Measurements from ENCODE around the gene CTBP2. TPM values are rescaled to one million over a fixed set of nuclear protein-coding genes. Genes with fewer than 3 reads are reported as not detected.

CTBP2 gene
- total and polyA plus RNA-seq, 10 of the 15 experiments (the other 5 are each of a cell fraction or from before 2014, with no cell fraction given), result 0.02 to 0.72 (median 0.06) TPM; not detected in 2

DNA sequence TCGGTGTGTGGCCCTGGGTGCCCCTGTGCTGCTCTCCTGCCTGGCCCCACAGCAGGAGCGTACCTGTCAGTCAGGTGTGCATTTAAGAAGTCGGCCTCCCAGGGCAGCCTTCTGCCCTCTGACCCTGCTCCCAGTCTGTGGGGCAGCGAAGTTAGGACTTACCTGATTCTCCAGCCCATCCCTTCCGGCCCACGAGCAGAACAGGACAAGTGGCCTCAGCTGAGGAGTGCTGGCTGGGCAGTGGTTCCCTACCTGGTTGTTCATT lies 24.7 kb downstream of the CTBP2 start:
- no peak for FAIRE-seq
- H3K79me2 ChIP-seq (ENCODE audit: control insufficient read depth, insufficient read depth, low read length), result no peaks in the 10 kb centered on the region

DNA sequence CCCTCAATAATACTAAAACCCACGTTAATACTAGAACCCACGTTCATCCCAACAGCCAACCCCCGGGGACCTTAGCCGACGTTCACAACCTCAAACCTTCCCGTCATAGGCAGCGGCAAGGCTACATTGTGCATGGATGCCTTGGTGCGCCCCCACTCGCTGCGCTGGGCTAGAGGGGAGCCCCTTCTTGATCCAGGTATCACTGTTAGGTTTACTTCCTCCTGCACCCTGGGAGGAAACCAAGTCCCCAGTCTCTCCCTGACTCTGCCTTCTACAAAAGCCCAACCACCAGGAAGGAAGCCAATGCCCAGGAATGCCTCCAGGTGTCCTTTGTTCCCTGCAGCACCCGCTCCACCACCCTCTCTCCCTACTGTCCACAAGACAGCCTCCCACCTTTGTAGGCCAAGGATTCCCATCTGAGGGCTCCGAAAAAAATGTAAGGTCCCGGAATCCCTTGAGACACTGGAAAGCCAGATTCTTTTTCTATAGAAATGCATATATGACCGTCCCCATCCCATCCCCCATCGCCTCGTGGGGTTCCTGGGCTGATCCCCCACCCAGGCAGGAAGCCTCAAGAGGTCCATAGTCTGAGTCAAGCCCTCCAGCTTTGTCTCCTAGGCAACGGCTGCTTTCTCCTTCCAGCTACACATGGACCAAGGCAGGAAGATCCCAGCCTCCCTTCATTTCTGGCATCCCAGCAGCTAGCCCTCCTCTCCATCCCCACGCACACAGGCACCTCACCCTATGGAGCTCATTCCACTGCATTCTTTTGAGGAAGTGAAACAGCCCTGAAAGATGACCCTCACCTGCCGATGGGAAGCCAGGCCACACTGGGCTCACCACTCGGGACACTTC lies 25.2 kb downstream of the CTBP2 start:
- ChIA-PET RAD21 (ENCODE audit: unreplicated experiment) (no interaction called here), POLR2A (no interaction called here), SMC1A (ENCODE audit: uncharacterized antibody, unreplicated experiment) (no interaction called here), CTCF (no interaction called here)
- Histone ChIP-seq H3K9me3 (replicated peaks; ENCODE audit: control insufficient read depth, insufficient read depth, low read length) (no peaks in the 10 kb centered on the region), H3K79me2 (ENCODE audit: control insufficient read depth, insufficient read depth, low read length) (no peaks in the 10 kb centered on the region), H3K4me2 (ENCODE audit: control insufficient read depth, insufficient read depth) (no peak overlapping the region), H4K20me1 (ENCODE audit: control insufficient read depth, insufficient read depth) (no peaks in the 10 kb centered on the region), H3K4me1 (ENCODE audit: control insufficient read depth, insufficient read depth, low read length) (no peaks in the 10 kb centered on the region), H3K27me3 (replicated peaks in 1 of 2; ENCODE audit: control insufficient read depth in 2 of 2, insufficient read depth in 2 of 2, low read length in 1 of 2) (peaks cover 0 to 4% of the 10 kb centered on the region in 2 experiments; a peak in 1 of 4 replicates), H2AFZ (ENCODE audit: control insufficient read depth, low read depth, low read length) (no peak overlapping the region), H3K27ac (ENCODE audit: control insufficient read depth, insufficient read depth) (no peak overlapping the region), H3K4me3 (no peak overlapping the region), H3K9ac (ENCODE audit: control insufficient read depth, insufficient read depth, low read length) (no peak overlapping the region), H3K36me3 (ENCODE audit: control insufficient read depth in 2 of 2, insufficient read depth in 2 of 2, low read length in 1 of 2) (no peaks in the 10 kb centered on the region)
- ATAC-seq (no peak), DNase-seq (ENCODE audit: low read depth, low spot score) (no peak), FAIRE-seq (no peak)
- BruUV-seq (replicated peaks), result no TSS peak
- intact Hi-C loops (cut with micrococcal nuclease; ENCODE audit: unreplicated experiment) (no loop called here), in situ Hi-C loops (cut with MboI) (no loop called here)
- WGBS (ENCODE audit: insufficient coverage, insufficient replicate concordance, low lambda C conversion rate, missing lambda C conversion rate), result 36% methylated on average over 20 of the region's 20 CpGs
- no peak for TF ChIP-seq RAD21 (IDR thresholded peaks at IDR 0.05; ENCODE audit: insufficient read depth, low read depth, low read length)
- TF ChIP-seq, protein P1, sequence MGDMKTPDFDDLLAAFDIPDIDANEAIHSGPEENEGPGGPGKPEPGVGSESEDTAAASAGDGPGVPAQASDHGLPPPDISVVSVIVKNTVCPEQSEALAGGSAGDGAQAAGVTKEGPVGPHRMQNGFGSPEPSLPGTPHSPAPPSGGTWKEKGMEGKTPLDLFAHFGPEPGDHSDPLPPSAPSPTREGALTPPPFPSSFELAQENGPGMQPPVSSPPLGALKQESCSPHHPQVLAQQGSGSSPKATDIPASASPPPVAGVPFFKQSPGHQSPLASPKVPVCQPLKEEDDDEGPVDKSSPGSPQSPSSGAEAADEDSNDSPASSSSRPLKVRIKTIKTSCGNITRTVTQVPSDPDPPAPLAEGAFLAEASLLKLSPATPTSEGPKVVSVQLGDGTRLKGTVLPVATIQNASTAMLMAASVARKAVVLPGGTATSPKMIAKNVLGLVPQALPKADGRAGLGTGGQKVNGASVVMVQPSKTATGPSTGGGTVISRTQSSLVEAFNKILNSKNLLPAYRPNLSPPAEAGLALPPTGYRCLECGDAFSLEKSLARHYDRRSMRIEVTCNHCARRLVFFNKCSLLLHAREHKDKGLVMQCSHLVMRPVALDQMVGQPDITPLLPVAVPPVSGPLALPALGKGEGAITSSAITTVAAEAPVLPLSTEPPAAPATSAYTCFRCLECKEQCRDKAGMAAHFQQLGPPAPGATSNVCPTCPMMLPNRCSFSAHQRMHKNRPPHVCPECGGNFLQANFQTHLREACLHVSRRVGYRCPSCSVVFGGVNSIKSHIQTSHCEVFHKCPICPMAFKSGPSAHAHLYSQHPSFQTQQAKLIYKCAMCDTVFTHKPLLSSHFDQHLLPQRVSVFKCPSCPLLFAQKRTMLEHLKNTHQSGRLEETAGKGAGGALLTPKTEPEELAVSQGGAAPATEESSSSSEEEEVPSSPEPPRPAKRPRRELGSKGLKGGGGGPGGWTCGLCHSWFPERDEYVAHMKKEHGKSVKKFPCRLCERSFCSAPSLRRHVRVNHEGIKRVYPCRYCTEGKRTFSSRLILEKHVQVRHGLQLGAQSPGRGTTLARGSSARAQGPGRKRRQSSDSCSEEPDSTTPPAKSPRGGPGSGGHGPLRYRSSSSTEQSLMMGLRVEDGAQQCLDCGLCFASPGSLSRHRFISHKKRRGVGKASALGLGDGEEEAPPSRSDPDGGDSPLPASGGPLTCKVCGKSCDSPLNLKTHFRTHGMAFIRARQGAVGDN (IDR thresholded peaks at IDR 0.05), result no peak
- peak; percentile 35; the same call in 1 of the 2 replicates for TF ChIP-seq SPI1 (IDR thresholded peaks at IDR 0.05; ENCODE audit: borderline replicate concordance, insufficient read depth, low read depth, low read length)
- TF ChIP-seq, protein P2, sequence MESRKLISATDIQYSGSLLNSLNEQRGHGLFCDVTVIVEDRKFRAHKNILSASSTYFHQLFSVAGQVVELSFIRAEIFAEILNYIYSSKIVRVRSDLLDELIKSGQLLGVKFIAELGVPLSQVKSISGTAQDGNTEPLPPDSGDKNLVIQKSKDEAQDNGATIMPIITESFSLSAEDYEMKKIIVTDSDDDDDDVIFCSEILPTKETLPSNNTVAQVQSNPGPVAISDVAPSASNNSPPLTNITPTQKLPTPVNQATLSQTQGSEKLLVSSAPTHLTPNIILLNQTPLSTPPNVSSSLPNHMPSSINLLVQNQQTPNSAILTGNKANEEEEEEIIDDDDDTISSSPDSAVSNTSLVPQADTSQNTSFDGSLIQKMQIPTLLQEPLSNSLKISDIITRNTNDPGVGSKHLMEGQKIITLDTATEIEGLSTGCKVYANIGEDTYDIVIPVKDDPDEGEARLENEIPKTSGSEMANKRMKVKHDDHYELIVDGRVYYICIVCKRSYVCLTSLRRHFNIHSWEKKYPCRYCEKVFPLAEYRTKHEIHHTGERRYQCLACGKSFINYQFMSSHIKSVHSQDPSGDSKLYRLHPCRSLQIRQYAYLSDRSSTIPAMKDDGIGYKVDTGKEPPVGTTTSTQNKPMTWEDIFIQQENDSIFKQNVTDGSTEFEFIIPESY (IDR thresholded peaks at IDR 0.05), result no peak
- no peak for TF ChIP-seq ZNF384 (IDR thresholded peaks at IDR 0.05; ENCODE audit: borderline replicate concordance, low read depth, low read length)
- no peak for TF ChIP-seq EZH2 (IDR thresholded peaks at IDR 0.05; ENCODE audit: borderline replicate concordance, control insufficient read depth, low read depth, low read length)

More for the DNA sequence above, 24.7 kb downstream of the CTBP2 start:
- BruUV-seq (replicated peaks), result no TSS peak
- POLR2A ChIA-PET, result no interaction called here
- in situ Hi-C loops (cut with MboI), result no loop called here
- H2AFZ ChIP-seq (ENCODE audit: control insufficient read depth, low read depth, low read length), result no peak overlapping the region
- no peak overlapping the region for H3K27ac ChIP-seq (ENCODE audit: control insufficient read depth, insufficient read depth)
- no peaks in the 10 kb centered on the region for H4K20me1 ChIP-seq (ENCODE audit: control insufficient read depth, insufficient read depth)
- no peak for TF ChIP-seq SIX5 (IDR thresholded peaks at IDR 0.05; ENCODE audit: low read depth, low read length, severe bottlenecking)
- no peak for TF ChIP-seq HDAC2 (IDR thresholded peaks at IDR 0.05)
- TF ChIP-seq EED (IDR thresholded peaks at IDR 0.05; ENCODE audit: low read depth), result no peak
- TF ChIP-seq KLF5 (IDR thresholded peaks at IDR 0.05; ENCODE audit: partially characterized antibody), result no peak
- no peak for TF ChIP-seq CBX3 (IDR thresholded peaks at IDR 0.05; ENCODE audit: borderline replicate concordance, low read depth)
- TF ChIP-seq MEF2A (IDR thresholded peaks at IDR 0.05; ENCODE audit: insufficient read depth, low read depth, low read length), result no peak
- TF ChIP-seq HDGF (IDR thresholded peaks at IDR 0.05), result no peak
- no peak for TF ChIP-seq ESRRA (IDR thresholded peaks at IDR 0.05; ENCODE audit: low read length)
- TF ChIP-seq BMI1 (IDR thresholded peaks at IDR 0.05; ENCODE audit: borderline replicate concordance), result no peak
- TF ChIP-seq RB1 (IDR thresholded peaks at IDR 0.05; ENCODE audit: borderline replicate concordance), result no peak
- TF ChIP-seq STAT3 (IDR thresholded peaks at IDR 0.05; ENCODE audit: low read depth, low read length), result no peak
- no peak for TF ChIP-seq TCF7 (IDR thresholded peaks at IDR 0.05; ENCODE audit: borderline replicate concordance)
- no peak for TF ChIP-seq RFX5 (IDR thresholded peaks at IDR 0.05; ENCODE audit: low read depth, low read length)
- DNase-seq (ENCODE audit: low read depth, low spot score) (no peak), ATAC-seq (no peak)
- intact Hi-C loops (cut with micrococcal nuclease; ENCODE audit: unreplicated experiment), result no loop called here
- H3K4me1 ChIP-seq (ENCODE audit: control insufficient read depth, insufficient read depth, low read length), result no peaks in the 10 kb centered on the region
- no peaks in the 10 kb centered on the region for H3K36me3 ChIP-seq (ENCODE audit: control insufficient read depth in 2 of 2, insufficient read depth in 2 of 2, low read length in 1 of 2)
- H3K27me3 ChIP-seq (replicated peaks in 1 of 2; ENCODE audit: control insufficient read depth in 2 of 2, insufficient read depth in 2 of 2, low read length in 1 of 2), result peaks cover 0 to 4% of the 10 kb centered on the region in 2 experiments; a peak in 1 of 4 replicates
- H3K9ac ChIP-seq (ENCODE audit: control insufficient read depth, insufficient read depth, low read length), result no peak overlapping the region
- SMC1A ChIA-PET (ENCODE audit: uncharacterized antibody, unreplicated experiment), result no interaction called here
- no peaks in the 10 kb centered on the region for H3K9me3 ChIP-seq (replicated peaks; ENCODE audit: control insufficient read depth, insufficient read depth, low read length)
- no peak overlapping the region for H3K4me2 ChIP-seq (ENCODE audit: control insufficient read depth, insufficient read depth)
- CTCF ChIA-PET, result no interaction called here
- WGBS (ENCODE audit: insufficient coverage, insufficient replicate concordance, low lambda C conversion rate, missing lambda C conversion rate), result 36% methylated on average over 6 of the region's 6 CpGs
- RAD21 ChIA-PET (ENCODE audit: unreplicated experiment), result no interaction called here
- no peak overlapping the region for H3K4me3 ChIP-seq

All from GM12878 (cell line).